HepG2 (cell line): Measurements from ENCODE around the gene ATP1A1. TPM values are rescaled to one million over a fixed set of nuclear protein-coding genes. Genes with fewer than 3 reads are reported as not detected.

Source experiments
- ASH2L ChIP-seq: fragments of 300-600, 200-600 bp; sonication (generic); IDR thresholded peaks from 2 replicates; pipeline ENCODE4 v1.7.0; 2017; ENCODE audit warnings: low read depth, mild to moderate bottlenecking, moderate library complexity, mixed read lengths, low read length; ENCODE audit not compliant: insufficient read length
- E2F2 ChIP-seq: sonication (generic); formaldehyde crosslinking; IDR thresholded peaks from 2 replicates; pipeline ENCODE4 v1.4.0; 2020; ENCODE audit warnings: missing genetic modification reagents, borderline replicate concordance
- HNF1A ChIP-seq, 2 experiments: sonication (generic) in 1 of 2; formaldehyde crosslinking in 1 of 2; IDR thresholded peaks; 2 replicates each; pipeline versions ENCODE4 v1.4.0 to v1.6.1; 2016 to 2020; ENCODE audit warnings: borderline replicate concordance in 1 of 2, low read depth in 1 of 2, mild to moderate bottlenecking in 1 of 2, missing genetic modification reagents in 1 of 2
- HOXA7 ChIP-seq: sonication (generic); formaldehyde crosslinking; IDR thresholded peaks from 2 replicates; pipeline ENCODE4 v1.8.1; 2022; ENCODE audit warnings: mild to moderate bottlenecking, missing genetic modification reagents, moderate library complexity
- YEATS4 ChIP-seq: sonication (generic); formaldehyde crosslinking; IDR thresholded peaks from 2 replicates; pipeline ENCODE4 v1.4.0; 2020; ENCODE audit warnings: missing genetic modification reagents, borderline replicate concordance
- ZBTB25 ChIP-seq: IDR thresholded peaks from 2 replicates; pipeline ENCODE4 v1.6.1; 2018; ENCODE audit warnings: missing genetic modification reagents
- ZBTB7A ChIP-seq: sonication (generic); formaldehyde crosslinking; IDR thresholded peaks from 2 replicates; pipeline ENCODE4 v1.8.0; 2022; ENCODE audit warnings: mild to moderate bottlenecking, missing genetic modification reagents
- ZFP36L2 ChIP-seq: sonication (generic); formaldehyde crosslinking; IDR thresholded peaks from 2 replicates; pipeline ENCODE4 v1.4.0; 2020; ENCODE audit warnings: missing genetic modification reagents
- ZNF281 ChIP-seq: sonication (generic); formaldehyde crosslinking; IDR thresholded peaks from 2 replicates; pipeline ENCODE4 v1.4.0; 2020; ENCODE audit warnings: missing genetic modification reagents, borderline replicate concordance
- ZNF609 ChIP-seq: sonication (generic); formaldehyde crosslinking; IDR thresholded peaks from 2 replicates; pipeline ENCODE4 v1.4.0; 2020; ENCODE audit warnings: mild to moderate bottlenecking, missing genetic modification reagents, borderline replicate concordance
- polyA plus RNA-seq, 8 experiments: library from polyadenylated mRNA; depleted of rRNA in 3 of 8; stranded (reverse) in 7 of 8; unstranded in 1 of 8; fragments of >200 nt; fragmentation: Illumina TruSeq in 4 of 8; extraction: Trizol in 4 of 8; gene quantifications; 2 replicates each; pipeline versions ENCODE4 v1.2.1 to v1.2.3, GENCODE V29; 2011 to 2016; ENCODE audit warnings: low read depth in 4 of 8, missing spikeins in 1 of 8, mixed read lengths in 1 of 8; ENCODE audit not compliant: insufficient read depth in 1 of 8
- total RNA-seq, 5 experiments: library from RNA; depleted of rRNA; stranded (reverse); fragments of >200 nt; fragmentation: Illumina TruSeq; extraction: Trizol; gene quantifications; 2 replicates each; pipeline ENCODE4 v1.2.3, GENCODE V29; 2016; ENCODE audit warnings: low read depth in 1 of 5

ATP1A1 gene
- total and polyA plus RNA-seq, 2 of the 13 experiments (the other 11 are each of a cell fraction or from before 2014, with no cell fraction given) = 280 to 705 TPM

GRCh38 chr1:116433275-116434257, 60.5 kb downstream of the ATP1A1 start (continued):
- TF ChIP-seq ZNF609 (CRISPR knock-in tag) (peak; percentile 53; the same call in 1 of the 2 replicates), ZBTB7A (CRISPR knock-in tag) (peak; percentile 32; the same call in 1 of the 2 replicates), ZBTB25 (CRISPR knock-in tag) (0 out of 2 replicates have a peak, but pooled peaks have one; percentile 22), E2F2 (CRISPR knock-in tag) (no peak), HNF1A (IDR thresholded peaks at IDR 0.05; ENCODE audit: low read depth) (0 out of 2 replicates have a peak, but pooled peaks have one; percentile 11), HNF1A (CRISPR knock-in tag; IDR thresholded peaks at IDR 0.05; ENCODE audit: borderline replicate concordance) (peak; percentile 58; the same call in 1 of the 2 replicates), HOXA7 (CRISPR knock-in tag) (no peak), ASH2L (peak; percentile 65), YEATS4 (CRISPR knock-in tag) (peak; percentile 70; the same call in 1 of the 2 replicates), ZNF281 (CRISPR knock-in tag) (peak; percentile 37; the same call in 1 of the 2 replicates), ZFP36L2 (CRISPR knock-in tag) (no peak)
